ENCODE data around the gene TCF21.
A peak's percentile ranks its signal among the peaks of the same experiment; 100 is the strongest.
"Not testable (repeated sequence)": the region's sequence is repeated elsewhere in the genome, so short reads cannot be mapped to it uniquely, and the experiment has no call there.

Gene TCF21

DNA sequence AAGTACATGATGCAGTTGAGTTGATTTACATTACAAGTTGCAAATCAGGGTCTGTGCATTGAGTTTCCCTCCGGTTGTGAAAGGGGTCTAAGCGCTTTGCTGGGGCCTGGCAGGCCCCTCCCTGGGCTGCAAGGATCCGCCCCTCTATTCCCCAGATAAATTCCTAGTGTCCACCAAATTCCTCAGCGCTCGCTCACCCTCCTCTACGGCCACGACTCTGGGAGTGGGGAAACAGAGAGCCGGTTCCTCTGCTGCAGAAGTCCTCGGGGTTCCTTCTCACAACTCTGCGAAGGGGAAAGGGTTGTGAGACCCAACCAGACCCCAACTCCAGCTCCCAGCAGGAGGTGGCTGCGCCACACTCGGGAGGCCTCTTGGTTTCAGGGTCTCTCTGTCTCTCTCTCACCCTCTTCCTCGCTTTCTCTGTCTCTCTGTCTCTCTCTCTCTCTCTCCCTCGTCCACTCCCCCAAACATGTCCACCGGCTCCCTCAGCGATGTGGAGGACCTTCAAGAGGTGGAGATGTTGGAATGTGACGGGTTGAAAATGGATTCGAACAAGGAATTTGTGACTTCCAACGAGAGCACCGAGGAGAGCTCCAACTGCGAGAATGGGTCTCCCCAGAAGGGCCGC, at the start of gene TCF21:
Gene TCF21 (plus strand): TSS at position 185 of the 628 bp plus-strand sequence. CDS start 285 bp downstream, at position 470.
- no peak within 1 kb of the TSS for H3K27ac Mint-ChIP-seq
- peak within 1 kb of the TSS; percentile 27 for H3K4me3 Mint-ChIP-seq
- H3K9me3 Mint-ChIP-seq = no peaks in the 10 kb centered on the region
- H3K36me3 Mint-ChIP-seq = no peaks in the 10 kb centered on the region
- H3K27me3 Mint-ChIP-seq = peaks cover 65% of the 10 kb centered on the region
- H3K4me1 Mint-ChIP-seq = peaks cover 48% of the 10 kb centered on the region

DNA sequence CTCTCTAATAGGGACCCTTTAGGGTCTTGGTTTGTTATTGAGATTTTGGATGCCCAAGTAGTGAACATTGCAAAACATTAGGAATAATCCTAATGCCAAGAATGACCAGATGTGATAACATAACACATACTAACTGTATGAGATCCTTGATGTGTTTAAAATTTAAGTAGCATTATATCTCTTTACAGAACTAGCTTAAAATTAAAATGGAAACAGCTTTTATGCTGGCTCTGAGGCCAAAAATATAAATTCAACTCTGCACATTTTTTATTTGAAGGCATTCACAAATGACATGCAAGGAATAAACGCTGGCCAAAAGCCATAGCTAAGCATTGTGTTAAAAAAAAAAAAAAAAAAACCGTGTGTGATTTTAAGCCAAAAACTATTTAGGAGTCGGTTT, 47.7 kb upstream of the TCF21 start:
- no peaks in the 10 kb centered on the region for H3K36me3 Mint-ChIP-seq
- no peak overlapping the region for H3K4me3 Mint-ChIP-seq

DNA sequence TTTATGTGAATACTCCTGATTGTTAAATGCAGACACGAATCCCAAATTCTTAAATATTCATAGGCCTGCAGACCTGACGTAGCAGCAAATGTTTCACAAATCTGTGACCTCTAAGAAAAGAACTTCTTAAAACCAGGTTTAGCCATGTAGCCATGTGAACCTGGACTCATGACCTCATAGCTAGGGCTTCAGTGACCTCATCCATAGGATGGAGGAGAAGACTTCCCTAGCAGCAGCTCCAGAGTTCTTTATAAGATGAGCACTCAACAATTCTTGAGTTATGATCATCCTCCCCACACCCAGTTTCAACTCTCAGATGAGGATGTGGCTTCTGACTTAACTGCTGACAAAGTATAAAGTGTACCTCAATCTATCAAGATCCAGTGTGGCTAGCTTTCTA, 45.8 kb upstream of the TCF21 start:
- Mint-ChIP-seq H3K27me3 (peaks cover 31% of the 10 kb centered on the region), H3K36me3 (no peaks in the 10 kb centered on the region), H3K4me3 (no peak overlapping the region), H3K9me3 (peaks cover 4% of the 10 kb centered on the region), H3K27ac (no peak overlapping the region), H3K4me1 (peaks cover 2% of the 10 kb centered on the region)

More for the DNA sequence above, 47.7 kb upstream of the TCF21 start:
- peaks cover 4% of the 10 kb centered on the region for H3K4me1 Mint-ChIP-seq
- H3K27ac Mint-ChIP-seq = no peak overlapping the region
- H3K9me3 Mint-ChIP-seq = no peaks in the 10 kb centered on the region
- peaks cover 23% of the 10 kb centered on the region for H3K27me3 Mint-ChIP-seq

DNA sequence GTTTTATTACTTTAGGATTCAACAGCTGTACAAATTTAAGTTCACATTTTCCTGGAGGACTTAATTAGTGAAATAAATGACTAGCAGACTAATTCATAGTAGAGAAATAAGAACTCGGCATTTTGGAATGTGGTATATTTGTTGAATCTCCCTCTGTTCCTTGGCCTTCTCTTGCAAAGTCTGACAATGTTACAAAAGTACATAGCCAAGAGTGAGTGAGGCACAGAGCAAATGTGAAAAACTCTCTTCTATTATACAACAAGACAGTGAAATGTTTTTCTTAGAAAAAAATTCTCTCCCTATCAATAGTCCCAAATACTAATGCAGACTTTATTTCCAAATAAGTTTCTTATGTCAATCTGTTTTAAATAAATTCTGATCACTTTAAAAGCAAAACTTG, 44.2 kb upstream of the TCF21 start:
- Mint-ChIP-seq H3K9me3 (peaks cover 4% of the 10 kb centered on the region), H3K36me3 (no peaks in the 10 kb centered on the region), H3K27ac (no peak overlapping the region), H3K4me3 (no peak overlapping the region), H3K27me3 (peaks cover 26% of the 10 kb centered on the region), H3K4me1 (no peaks in the 10 kb centered on the region)

DNA sequence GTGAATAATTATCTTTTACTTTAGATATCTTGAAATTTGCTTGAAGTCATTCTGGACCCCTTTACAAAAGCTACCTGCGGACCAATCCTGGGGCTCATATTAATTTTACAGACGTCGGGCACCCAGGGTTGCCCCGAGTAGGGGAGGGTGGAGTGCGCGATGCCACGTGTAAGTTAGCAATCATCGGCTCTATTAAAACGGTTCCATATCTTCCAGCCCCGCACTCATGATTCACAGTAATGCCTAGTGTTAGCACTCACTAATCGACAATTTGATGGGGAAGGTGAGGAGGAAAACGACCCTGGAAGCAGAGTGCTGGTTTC, 34.9 kb upstream of the TCF21 start:
- Mint-ChIP-seq H3K4me3 (no peak overlapping the region), H3K27ac (no peak overlapping the region), H3K36me3 (no peaks in the 10 kb centered on the region), H3K27me3 (peaks cover 43% of the 10 kb centered on the region), H3K9me3 (peaks cover 13% of the 10 kb centered on the region), H3K4me1 (no peaks in the 10 kb centered on the region)

DNA sequence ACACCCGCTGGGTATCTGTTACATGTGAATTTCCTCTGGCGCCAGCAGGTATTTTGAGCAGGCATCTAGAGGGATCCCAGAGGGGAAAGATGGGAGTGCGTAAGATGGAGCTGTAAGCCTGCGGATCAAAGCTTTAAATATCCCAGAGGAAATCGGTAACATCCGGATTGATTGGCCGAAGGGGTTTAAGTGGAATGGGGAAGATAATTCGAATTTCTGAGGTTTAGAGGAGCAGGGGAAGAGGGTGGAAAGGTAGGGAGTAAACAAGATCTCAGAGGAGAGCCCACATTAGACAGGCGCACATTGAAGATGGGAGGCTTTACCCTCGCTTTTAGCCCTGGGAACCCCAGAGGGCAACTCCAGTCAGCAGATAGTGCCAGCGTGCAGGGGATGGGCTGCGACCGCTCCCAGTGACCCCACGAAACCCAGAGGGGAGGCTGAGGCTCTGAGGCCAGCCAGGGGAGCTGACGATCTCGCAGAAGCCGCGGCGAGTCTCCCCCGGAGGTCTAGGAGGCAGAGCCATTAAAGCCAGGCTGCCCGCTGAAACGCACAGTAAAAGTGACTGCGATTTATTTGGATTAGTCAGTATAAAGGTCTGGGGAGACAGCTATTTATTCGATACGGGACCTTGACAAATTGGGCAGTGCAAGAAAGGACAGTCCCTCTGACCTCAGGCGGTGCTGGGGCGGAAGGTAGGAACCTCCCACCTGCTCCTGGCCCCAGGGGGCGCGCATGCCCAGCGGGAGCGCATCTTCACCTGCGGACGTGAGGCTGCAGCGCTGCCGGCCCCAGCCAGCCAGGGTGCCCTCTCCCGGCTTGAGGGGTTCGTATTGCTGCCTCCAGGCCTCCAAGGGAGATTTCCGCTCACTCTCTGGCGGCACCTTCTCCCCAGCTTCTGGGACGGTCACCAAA, 34.3 kb upstream of the TCF21 start:
- Mint-ChIP-seq H3K27ac (no peak overlapping the region), H3K4me3 (no peak overlapping the region), H3K9me3 (peaks cover 17% of the 10 kb centered on the region), H3K27me3 (peaks cover 47% of the 10 kb centered on the region), H3K36me3 (no peaks in the 10 kb centered on the region), H3K4me1 (no peaks in the 10 kb centered on the region)

DNA sequence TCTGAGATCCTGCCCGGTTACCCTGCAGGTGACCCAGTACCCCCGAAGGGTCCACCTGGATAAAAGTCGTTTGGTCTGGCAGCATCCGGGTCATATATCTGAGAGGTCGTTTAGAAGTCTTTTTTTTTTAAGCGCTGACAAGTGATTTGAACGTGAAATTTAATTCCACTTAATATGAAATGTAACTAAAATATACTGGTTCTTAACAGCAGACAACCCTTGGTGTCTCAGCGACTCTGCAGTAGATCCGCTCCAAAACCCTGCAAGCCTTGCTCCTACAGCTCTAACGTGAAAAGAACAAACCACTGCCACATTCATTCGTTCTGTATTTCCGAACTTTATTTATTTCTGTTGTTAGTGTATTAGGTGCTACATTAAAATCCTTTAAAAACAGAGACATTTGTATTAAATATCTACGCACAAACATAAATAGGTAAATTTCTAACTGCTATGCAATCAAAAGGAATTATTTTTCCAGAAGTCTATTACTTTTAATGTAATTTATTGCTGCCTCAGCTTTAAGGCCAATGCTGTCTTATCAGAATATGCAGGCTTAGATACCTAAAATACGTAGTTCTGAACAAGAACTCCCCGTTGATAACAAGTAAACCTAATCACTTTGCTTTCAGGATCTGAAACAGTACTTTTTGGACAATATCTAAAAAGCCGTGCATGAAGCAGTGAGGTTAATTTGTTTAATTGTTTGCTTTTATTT, 33.5 kb upstream of the TCF21 start:
- peaks cover 50% of the 10 kb centered on the region for H3K27me3 Mint-ChIP-seq
- H3K4me3 Mint-ChIP-seq = no peak overlapping the region
- peaks cover 21% of the 10 kb centered on the region for H3K9me3 Mint-ChIP-seq
- no peak overlapping the region for H3K27ac Mint-ChIP-seq
- H3K4me1 Mint-ChIP-seq = no peaks in the 10 kb centered on the region
- H3K36me3 Mint-ChIP-seq = no peaks in the 10 kb centered on the region

DNA sequence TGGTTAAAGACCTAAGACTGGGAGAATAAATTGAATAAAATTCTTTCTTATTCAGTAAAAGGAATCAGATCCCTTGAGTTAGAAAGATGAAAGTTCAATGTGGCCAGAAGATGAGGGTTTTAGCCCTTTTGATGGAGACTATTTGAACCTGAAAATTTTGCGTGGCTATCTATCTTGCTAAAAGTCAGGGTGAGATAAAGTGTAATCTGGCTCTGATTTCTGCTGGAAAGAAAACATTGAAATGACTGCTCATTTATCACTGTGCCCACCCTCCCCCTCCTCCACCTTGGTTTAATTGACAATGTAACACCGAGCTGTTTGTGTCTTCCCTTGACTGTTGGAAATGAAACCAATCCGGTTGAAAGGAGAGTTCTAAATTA, 32.9 kb upstream of the TCF21 start:
- no peak overlapping the region for H3K27ac Mint-ChIP-seq
- H3K4me3 Mint-ChIP-seq = no peak overlapping the region
- H3K9me3 Mint-ChIP-seq = peaks cover 22% of the 10 kb centered on the region
- H3K36me3 Mint-ChIP-seq = no peaks in the 10 kb centered on the region
- peaks cover 52% of the 10 kb centered on the region for H3K27me3 Mint-ChIP-seq
- no peaks in the 10 kb centered on the region for H3K4me1 Mint-ChIP-seq

DNA sequence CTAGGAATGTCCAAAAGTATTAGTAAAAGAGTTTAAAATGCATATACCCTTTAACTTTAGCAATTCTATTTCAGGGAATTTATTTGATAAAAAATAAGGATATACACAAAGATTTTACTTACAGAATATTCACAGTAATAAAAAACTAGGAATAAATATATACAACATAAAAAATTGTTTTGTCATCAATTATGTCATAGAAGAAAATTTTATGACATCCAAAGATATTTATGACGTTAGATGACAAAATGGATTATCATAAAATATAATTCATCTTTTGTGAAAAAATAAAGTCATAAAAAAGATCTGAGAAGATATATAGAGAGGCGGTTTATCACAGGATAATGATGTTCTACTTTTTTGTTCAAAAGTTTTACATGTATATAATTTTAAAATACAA, 32.0 kb upstream of the TCF21 start:
- H3K27ac Mint-ChIP-seq = no peak overlapping the region
- peaks cover 52% of the 10 kb centered on the region for H3K27me3 Mint-ChIP-seq
- H3K9me3 Mint-ChIP-seq = peaks cover 21% of the 10 kb centered on the region
- peaks cover 1% of the 10 kb centered on the region for H3K36me3 Mint-ChIP-seq
- H3K4me3 Mint-ChIP-seq = no peak overlapping the region
- H3K4me1 Mint-ChIP-seq = no peaks in the 10 kb centered on the region

DNA sequence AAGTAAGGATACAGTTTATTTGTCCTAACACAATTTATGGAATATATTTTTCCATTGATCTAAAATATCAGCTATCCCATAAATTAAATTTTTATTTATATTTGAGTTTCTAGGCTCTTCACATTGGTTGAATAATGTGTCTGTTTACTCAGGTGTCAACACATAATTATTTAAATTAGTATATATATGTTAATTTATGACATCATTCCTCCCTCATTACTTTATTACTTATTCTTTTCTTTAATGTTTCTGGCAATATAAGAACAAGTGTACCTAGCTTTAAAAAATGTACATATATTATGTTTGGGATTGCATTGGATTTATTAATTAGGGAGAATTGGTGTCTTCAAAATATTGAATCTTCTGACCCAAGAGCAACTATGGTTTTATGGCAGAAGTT, 31.2 kb upstream of the TCF21 start:
- peaks cover 4% of the 10 kb centered on the region for H3K36me3 Mint-ChIP-seq
- peaks cover 28% of the 10 kb centered on the region for H3K9me3 Mint-ChIP-seq
- H3K27ac Mint-ChIP-seq = no peak overlapping the region
- H3K27me3 Mint-ChIP-seq = peaks cover 57% of the 10 kb centered on the region
- no peak overlapping the region for H3K4me3 Mint-ChIP-seq
- no peaks in the 10 kb centered on the region for H3K4me1 Mint-ChIP-seq

DNA sequence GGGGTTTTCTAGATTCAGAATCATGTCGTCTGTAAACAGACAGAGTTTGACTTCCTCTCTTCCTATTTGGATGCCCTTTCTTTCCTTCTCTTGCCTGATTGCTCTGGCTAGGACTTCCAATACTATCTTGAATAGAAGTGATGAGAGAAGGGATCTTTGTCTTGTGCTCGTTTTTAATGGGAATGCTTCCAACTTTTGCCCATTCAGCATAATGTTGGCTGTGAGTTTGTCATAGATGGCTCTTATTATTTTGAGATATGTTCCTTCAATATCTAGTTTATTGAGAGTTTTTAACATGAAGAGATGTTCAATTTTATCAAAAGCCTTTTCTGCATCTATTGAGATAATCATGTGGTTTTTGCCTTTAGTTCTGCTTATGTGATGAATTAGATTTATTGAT, 27.6 kb upstream of the TCF21 start:
- H3K27ac Mint-ChIP-seq, H3K36me3 Mint-ChIP-seq, H3K4me1 Mint-ChIP-seq, H3K4me3 Mint-ChIP-seq: not testable (repeated sequence)
- Mint-ChIP-seq H3K27me3 (peaks cover 51% of the 10 kb centered on the region), H3K9me3 (peaks cover 49% of the 10 kb centered on the region)

DNA sequence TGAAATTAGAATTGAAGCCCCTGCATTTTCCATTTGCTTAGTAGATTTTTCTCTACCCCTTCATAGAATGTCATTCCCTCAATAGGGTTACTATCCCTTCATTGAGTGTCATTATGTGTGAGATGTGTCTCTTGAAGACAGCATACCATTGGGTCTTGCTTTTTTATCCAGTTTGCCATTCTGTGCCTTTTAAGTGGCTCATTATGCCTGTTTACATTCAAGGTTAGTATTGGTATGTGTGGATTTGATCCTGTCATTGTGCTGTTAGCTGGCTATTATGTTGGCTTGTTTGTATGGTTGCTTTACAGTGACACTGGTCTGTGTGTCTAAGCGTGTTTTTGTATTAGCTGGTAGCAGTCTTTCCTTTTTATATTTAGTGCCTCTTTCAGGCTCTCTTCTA, 25.7 kb upstream of the TCF21 start:
- Mint-ChIP-seq H3K27ac (no peak overlapping the region), H3K9me3 (peaks cover 49% of the 10 kb centered on the region), H3K36me3 (peaks cover 5% of the 10 kb centered on the region), H3K4me1 (no peaks in the 10 kb centered on the region), H3K27me3 (peaks cover 53% of the 10 kb centered on the region), H3K4me3 (no peak overlapping the region)

DNA sequence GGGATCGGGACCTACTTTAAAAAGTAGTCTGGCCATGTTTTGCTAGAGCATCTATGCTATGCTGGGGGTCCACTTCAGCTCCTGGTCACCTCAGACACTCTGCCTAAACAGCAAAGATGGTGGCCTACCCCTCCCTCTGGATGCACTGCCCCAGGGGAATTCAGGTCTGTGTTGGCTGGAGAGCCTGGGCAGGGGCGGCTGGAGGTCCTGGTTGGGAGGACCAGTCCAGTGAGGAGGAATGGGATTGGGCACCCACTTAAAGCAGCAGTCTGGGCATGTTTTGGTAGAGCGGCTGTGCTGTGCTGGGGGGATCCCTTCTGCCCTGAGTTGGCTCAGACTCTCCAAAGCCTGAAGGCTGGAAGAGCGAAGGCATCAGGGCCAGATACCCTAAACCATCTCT, 23.2 kb upstream of the TCF21 start:
- Mint-ChIP-seq H3K4me3 (no peak overlapping the region), H3K27ac (no peak overlapping the region), H3K36me3 (peaks cover 5% of the 10 kb centered on the region), H3K9me3 (peaks cover 37% of the 10 kb centered on the region), H3K27me3 (peaks cover 48% of the 10 kb centered on the region), H3K4me1 (no peaks in the 10 kb centered on the region)

DNA sequence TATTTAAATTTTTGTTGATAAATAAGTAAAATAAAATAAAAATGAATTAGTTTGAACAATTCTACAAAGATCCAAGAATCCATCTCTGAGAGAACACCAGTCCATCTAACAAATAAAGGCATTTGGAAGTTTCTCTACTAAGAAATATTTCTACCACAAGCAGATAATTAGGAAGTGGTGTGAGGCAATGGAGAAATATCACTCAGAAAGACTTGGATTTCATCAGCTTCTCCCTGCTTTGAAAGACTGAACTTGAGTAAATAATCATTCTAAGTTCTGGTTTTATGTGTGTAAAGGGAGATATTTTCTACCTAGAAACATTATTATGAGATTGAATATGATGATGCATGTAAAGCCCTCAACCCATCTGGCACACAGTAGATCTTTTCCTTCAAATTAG, 17.8 kb upstream of the TCF21 start:
- H3K9me3 Mint-ChIP-seq = no peaks in the 10 kb centered on the region
- no peak overlapping the region for H3K4me3 Mint-ChIP-seq
- H3K36me3 Mint-ChIP-seq = no peaks in the 10 kb centered on the region
- H3K27ac Mint-ChIP-seq = no peak overlapping the region
- H3K4me1 Mint-ChIP-seq = no peaks in the 10 kb centered on the region
- H3K27me3 Mint-ChIP-seq = peaks cover 30% of the 10 kb centered on the region

DNA sequence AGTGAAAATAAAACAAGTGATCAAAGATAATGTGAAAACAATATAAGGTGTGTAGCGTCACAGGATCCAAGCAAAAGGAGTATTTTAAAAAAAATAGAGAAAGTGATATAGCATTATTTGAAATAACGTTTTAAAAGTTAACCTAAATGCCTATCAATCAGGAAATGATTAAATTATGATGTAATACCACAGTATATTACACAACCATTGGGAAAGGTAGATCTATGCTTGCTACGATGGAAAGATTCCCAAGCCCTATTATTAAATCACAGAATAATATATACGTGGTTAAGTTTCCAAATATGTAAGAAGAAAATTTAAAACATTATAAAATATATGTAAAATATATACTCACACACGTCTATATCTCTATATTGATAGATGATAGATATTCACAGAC, 15.4 kb upstream of the TCF21 start:
- peaks cover 27% of the 10 kb centered on the region for H3K27me3 Mint-ChIP-seq
- H3K4me3 Mint-ChIP-seq = no peak overlapping the region
- H3K36me3 Mint-ChIP-seq = no peaks in the 10 kb centered on the region
- H3K4me1 Mint-ChIP-seq = no peaks in the 10 kb centered on the region
- no peak overlapping the region for H3K27ac Mint-ChIP-seq
- H3K9me3 Mint-ChIP-seq = no peaks in the 10 kb centered on the region

DNA sequence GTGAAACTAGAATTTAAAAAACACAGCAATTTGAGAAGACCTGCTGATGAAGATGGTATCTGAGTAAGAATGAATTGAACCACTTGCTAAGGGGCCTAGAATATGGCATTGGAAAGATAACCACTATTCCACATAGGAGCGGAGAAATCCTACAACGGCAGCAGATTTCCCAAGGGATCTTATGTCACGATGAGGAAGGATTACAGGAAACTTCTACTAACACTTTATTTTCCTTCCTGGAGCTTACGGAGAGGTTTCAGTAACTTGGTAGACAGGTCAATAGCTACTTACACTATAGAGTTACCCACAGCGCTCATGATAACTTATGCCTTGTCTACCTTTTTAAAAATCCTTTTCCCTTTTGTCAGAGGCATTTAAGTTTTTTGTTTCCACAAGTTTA, 11.8 kb upstream of the TCF21 start:
- H3K4me1 Mint-ChIP-seq = no peaks in the 10 kb centered on the region
- H3K27me3 Mint-ChIP-seq = peaks cover 31% of the 10 kb centered on the region
- H3K4me3 Mint-ChIP-seq = no peak overlapping the region
- H3K9me3 Mint-ChIP-seq = no peaks in the 10 kb centered on the region
- H3K27ac Mint-ChIP-seq = no peak overlapping the region
- H3K36me3 Mint-ChIP-seq = no peaks in the 10 kb centered on the region

Data from activated naive CD4-positive, alpha-beta T cell treated with anti-CD3 and anti-CD28 coated beads, Interleukin-2, amount 50 U/mL, for 24 hours (primary cell).